Measurements from ENCODE around the gene TTC29.
"Not testable (repeated sequence)": the region's sequence is repeated elsewhere in the genome, so short reads cannot be mapped to it uniquely, and the experiment has no call there.

The TTC29 gene

DNA sequence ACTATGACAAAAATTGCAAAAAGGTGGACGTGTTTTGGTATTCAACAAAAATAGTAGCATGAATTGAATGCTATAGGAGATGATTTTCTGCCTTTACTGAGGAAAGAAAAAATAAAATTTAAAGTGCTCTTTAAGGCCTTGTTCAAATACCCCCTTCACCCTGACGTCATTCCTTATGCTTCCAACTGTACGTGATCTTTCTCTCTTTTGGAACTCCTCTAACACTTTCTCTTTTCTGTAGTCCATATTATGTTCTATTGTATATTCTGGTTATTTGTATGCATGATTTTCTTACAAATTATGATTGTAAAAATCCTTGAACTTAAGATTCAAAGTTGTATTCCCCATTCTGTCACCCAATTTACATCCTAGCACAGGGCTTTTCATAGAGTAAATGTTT is 206.5 kb downstream of the TTC29 start:
- no peak for DNase-seq (ENCODE audit: low spot score)
- H3K4me1 Mint-ChIP-seq (ENCODE audit: low read depth), result no peaks in the 10 kb centered on the region
- H3K9me3 Mint-ChIP-seq, result no peaks in the 10 kb centered on the region
- H3K27me3 Mint-ChIP-seq (ENCODE audit: low read depth), result no peaks in the 10 kb centered on the region
- H3K27ac Mint-ChIP-seq, result no peak overlapping the region
- no peaks in the 10 kb centered on the region for H3K36me3 Mint-ChIP-seq (ENCODE audit: low read depth)
- H3K4me3 Mint-ChIP-seq, result no peak overlapping the region

DNA sequence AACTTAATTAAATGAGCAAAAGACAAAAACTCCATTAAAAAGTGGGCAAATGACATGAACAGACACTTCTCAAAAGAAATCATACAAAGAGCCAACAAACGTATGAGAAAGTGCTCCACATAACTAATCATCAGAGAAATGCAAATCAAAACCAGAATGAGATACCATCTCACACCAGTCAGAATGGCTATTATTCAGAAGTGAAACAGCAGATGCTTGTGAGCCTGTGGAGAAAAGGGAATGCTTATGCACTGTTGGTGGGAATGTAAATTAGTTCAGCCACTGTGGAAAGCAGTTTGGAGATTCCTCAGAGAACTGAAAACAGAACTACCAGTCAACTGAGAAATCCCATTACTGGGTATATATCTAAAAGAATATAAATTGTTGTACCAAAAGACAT is 222.1 kb downstream of the TTC29 start:
- not testable (repeated sequence) for DNase-seq (ENCODE audit: low spot score); H3K9me3 Mint-ChIP-seq; H3K4me1 Mint-ChIP-seq (ENCODE audit: low read depth); H3K36me3 Mint-ChIP-seq (ENCODE audit: low read depth); H3K4me3 Mint-ChIP-seq; H3K27me3 Mint-ChIP-seq (ENCODE audit: low read depth); H3K27ac Mint-ChIP-seq

DNA sequence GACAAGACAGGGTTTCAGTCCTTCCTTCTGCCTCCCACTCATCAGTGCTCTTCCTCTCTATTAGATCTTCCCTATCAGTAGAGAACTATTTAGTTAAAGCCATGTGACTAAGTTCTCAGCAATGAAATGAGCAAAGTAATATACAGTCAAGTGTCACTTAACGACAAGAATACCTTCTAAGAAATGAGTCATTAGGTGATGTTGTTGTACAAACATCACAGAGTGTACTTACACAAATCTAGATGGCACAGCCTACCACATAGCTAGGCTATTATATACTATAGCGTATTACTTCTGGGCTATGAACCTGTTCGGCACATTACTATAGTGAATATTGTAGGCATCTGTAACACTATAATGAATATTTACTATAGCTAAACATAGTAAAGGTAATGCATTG is 235.7 kb downstream of the TTC29 start:
- no peaks in the 10 kb centered on the region for H3K36me3 Mint-ChIP-seq (ENCODE audit: low read depth)
- DNase-seq (ENCODE audit: low spot score), result no peak
- H3K9me3 Mint-ChIP-seq, result no peaks in the 10 kb centered on the region
- H3K27me3 Mint-ChIP-seq (ENCODE audit: low read depth), result no peaks in the 10 kb centered on the region
- H3K4me1 Mint-ChIP-seq (ENCODE audit: low read depth), result no peaks in the 10 kb centered on the region
- no peak overlapping the region for H3K27ac Mint-ChIP-seq
- no peak overlapping the region for H3K4me3 Mint-ChIP-seq

DNA sequence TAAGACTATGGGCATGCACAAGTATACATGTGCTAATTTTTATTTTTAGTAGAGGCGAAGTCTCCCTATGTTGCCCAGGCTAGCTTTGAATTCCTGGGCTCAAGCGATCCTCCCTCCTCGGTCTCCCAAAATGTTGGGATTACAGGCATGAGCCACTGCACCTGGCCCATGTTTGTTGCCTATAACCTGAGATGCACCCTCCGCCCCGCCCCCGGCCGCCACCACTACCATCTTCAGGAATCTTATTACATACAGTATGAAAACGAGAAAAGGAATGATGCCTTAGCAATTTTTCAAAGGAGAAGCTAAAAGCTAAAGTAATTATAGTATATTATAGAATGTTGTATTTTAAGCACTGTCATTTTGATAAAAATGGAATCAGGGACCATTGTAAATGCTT is 245.8 kb downstream of the TTC29 start:
- no peaks in the 10 kb centered on the region for H3K36me3 Mint-ChIP-seq (ENCODE audit: low read depth)
- no peaks in the 10 kb centered on the region for H3K27me3 Mint-ChIP-seq (ENCODE audit: low read depth)
- H3K4me3 Mint-ChIP-seq, result no peak overlapping the region
- DNase-seq (ENCODE audit: low spot score), result no peak
- no peaks in the 10 kb centered on the region for H3K4me1 Mint-ChIP-seq (ENCODE audit: low read depth)
- no peaks in the 10 kb centered on the region for H3K9me3 Mint-ChIP-seq
- H3K27ac Mint-ChIP-seq, result no peak overlapping the region

DNA sequence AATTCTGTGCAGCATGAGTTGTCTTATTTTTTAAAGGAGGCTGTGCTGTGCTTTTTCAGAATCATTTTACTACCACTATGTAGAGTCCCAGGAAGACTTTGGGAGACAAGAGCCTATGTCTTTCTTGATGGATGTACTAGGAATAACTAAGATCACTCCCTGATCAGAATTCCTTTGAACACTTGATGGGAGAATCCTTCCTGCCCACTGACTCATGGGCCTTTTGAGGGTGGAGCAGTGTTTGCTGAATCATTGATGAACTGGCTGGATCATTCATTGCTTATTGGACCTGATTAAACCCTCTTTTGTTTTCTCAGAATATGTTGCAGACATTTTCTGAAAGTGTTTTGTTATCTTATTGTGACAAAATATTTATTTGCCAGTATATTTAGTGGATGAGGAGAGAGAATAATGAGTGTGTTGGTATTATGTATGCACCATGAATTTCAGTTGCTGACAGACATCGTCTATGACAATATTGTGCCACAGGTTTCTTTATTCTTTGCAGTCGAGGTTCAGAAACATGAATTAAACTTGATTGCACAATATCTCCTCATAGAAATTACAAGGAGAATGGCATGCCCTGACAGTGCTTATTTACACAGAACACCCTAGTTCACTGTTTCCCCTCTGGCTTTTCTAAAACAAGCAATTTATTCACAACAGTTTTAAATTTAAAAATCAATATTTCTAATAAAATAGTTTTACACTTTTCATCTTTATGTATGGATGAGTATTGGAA is 270.7 kb downstream of the TTC29 start:
- Mint-ChIP-seq H3K27ac (no peak overlapping the region), H3K9me3 (no peaks in the 10 kb centered on the region), H3K36me3 (ENCODE audit: low read depth) (no peaks in the 10 kb centered on the region), H3K4me1 (ENCODE audit: low read depth) (no peaks in the 10 kb centered on the region), H3K4me3 (no peak overlapping the region), H3K27me3 (ENCODE audit: low read depth) (no peaks in the 10 kb centered on the region)
- no peak for DNase-seq (ENCODE audit: low spot score)

DNA sequence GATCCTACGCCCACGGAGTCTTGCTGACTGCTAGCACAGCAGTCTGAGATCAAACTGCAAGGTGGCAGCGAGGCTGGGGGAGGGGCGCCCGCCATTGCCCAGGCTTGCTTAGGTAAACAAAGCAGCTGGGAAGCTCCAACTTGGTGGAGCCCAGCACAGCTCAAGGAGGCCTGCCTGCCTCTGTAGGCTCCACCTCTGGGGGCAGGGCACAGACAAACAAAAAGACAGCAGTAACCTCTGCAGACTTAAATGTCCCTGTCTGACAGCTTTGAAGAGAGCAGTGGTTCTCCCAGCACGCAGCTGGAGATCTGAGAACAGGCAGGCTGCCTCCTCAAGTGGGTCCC is 281.7 kb downstream of the TTC29 start:
- H3K4me1 Mint-ChIP-seq (ENCODE audit: low read depth); DNase-seq (ENCODE audit: low spot score); H3K36me3 Mint-ChIP-seq (ENCODE audit: low read depth); H3K27me3 Mint-ChIP-seq (ENCODE audit: low read depth); H3K9me3 Mint-ChIP-seq; H3K4me3 Mint-ChIP-seq; H3K27ac Mint-ChIP-seq: not testable (repeated sequence)

DNA sequence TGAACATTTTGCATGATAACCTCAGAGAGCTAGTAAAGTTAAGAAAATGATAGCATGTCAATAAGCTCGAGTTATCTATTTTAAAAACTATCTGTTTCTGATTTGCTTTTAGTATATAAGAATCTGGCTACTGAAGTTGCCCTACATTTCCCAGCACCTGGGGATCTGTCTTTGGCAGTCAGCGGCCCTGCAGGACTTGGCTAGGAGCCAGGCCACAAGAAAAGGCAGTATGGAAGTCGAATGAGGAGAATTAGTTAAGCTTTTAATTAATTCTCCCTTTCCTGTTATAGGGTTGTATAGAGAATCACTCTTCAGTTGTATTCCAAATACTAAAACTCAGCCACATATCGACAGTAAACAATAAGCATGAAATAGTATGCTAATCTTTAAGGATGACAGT is 284.3 kb downstream of the TTC29 start:
- no peak overlapping the region for H3K27ac Mint-ChIP-seq
- H3K4me3 Mint-ChIP-seq, result no peak overlapping the region

More for the DNA sequence above, 284.3 kb downstream of the TTC29 start:
- H3K4me1 Mint-ChIP-seq (ENCODE audit: low read depth), result no peaks in the 10 kb centered on the region
- DNase-seq (ENCODE audit: low spot score), result no peak
- H3K36me3 Mint-ChIP-seq (ENCODE audit: low read depth), result no peaks in the 10 kb centered on the region
- peaks cover 15% of the 10 kb centered on the region for H3K27me3 Mint-ChIP-seq (ENCODE audit: low read depth)
- peaks cover 4% of the 10 kb centered on the region for H3K9me3 Mint-ChIP-seq

All from T-helper 2 cell treated with Interferon-gamma antibody and Interleukin-4, amounts not matched to agents 5 μg/mL and 100 μg/mL, for 36 hours (primary cell).